Measurements from ENCODE around the gene GRM1. TPM values are rescaled to one million over a fixed set of nuclear protein-coding genes. Genes with fewer than 3 reads are reported as not detected.

GRM1 gene
- total and polyA plus RNA-seq, 2 of the 4 experiments (the other 2 are of a cell fraction), result not detected

DNA sequence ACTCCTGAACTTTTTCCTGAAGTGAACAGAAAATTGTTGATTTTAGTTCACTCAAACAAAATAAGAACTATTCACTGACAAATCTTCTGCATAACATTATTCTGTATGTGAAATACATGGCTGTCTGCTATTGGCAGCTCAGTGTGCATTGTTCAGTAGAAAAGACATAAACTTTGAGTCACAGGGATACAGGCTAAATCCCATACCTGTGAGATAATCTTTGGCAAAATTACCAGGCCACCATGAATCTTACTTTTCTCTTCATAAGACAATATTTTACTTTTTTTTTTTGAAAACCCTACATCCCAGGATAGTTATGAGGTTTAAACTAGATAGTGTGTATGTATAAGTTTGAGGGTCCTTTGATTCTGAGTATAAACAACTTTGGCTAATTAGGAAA, 224.8 kb downstream of the GRM1 start:
- in situ Hi-C loops (cut with MboI; ENCODE audit: low sequenced_read_pairs) (no loop called here), intact Hi-C loops (cut with micrococcal nuclease) (no loop called here), dilution Hi-C loops (cut with HindIII; ENCODE audit: low sequenced_read_pairs, unreplicated experiment) (no loop called here)
- Histone ChIP-seq H3K27ac (ENCODE audit: insufficient read depth, low read length) (no peak overlapping the region), H4K8ac (ENCODE audit: low read depth in 2 of 2, low read length in 2 of 2) (no peak overlapping the region), H3K18ac (ENCODE audit: low read depth, low read length) (no peak overlapping the region), H2AFZ (replicated peaks; ENCODE audit: low read length, poor library complexity) (no peak overlapping the region), H3K27me3 (ENCODE audit: control insufficient read depth, insufficient read depth, low read length) (no peaks in the 10 kb centered on the region), H3K36me3 (ENCODE audit: control insufficient read depth, insufficient read depth, low read length) (no peaks in the 10 kb centered on the region), H3K4ac (ENCODE audit: low read depth, low read length) (no peak overlapping the region), H3K23ac (ENCODE audit: low read depth, low read length) (no peak overlapping the region), H2BK120ac (ENCODE audit: low read depth, low read length) (no peak overlapping the region), H3K9me3 (ENCODE audit: control insufficient read depth, insufficient read depth, low read length) (no peaks in the 10 kb centered on the region), H2AK9ac (replicated peaks; ENCODE audit: low read depth, low read length, poor library complexity) (no peak overlapping the region), H2BK20ac (ENCODE audit: low read depth, low read length) (no peak overlapping the region), H3K4me3 (ENCODE audit: insufficient read depth, low read depth, low read length) (no peak overlapping the region), H2BK5ac (ENCODE audit: low read depth, low read length, poor library complexity, severe bottlenecking) (no peak overlapping the region), H3K79me1 (ENCODE audit: low read depth in 1 of 2, low read length in 2 of 2) (no peaks in the 10 kb centered on the region), H4K91ac (ENCODE audit: insufficient read depth, low read depth, low read length) (no peak overlapping the region), H3K9ac (ENCODE audit: low read depth, low read length) (no peak overlapping the region), H2BK15ac (ENCODE audit: low read depth, low read length) (no peak overlapping the region), H3K14ac (replicated peaks; ENCODE audit: low read depth, low read length) (no peak overlapping the region), H3K56ac (ENCODE audit: extremely low read depth, insufficient read depth, low read length) (no peak overlapping the region), H4K20me1 (ENCODE audit: insufficient read depth, low read length) (no peaks in the 10 kb centered on the region), H3K4me1 (ENCODE audit: control insufficient read depth, insufficient read depth, low read length) (no peaks in the 10 kb centered on the region), H2AK5ac (ENCODE audit: low read depth, low read length) (no peak overlapping the region), H3K9me1 (ENCODE audit: insufficient read depth, low read length) (no peaks in the 10 kb centered on the region), H3K4me2 (ENCODE audit: low read depth, low read length) (no peak overlapping the region), H4K5ac (ENCODE audit: low read depth, low read length) (no peak overlapping the region)
- ChIA-PET CTCF (no interaction called here), POLR2A (ENCODE audit: unreplicated experiment) (no interaction called here)
- DNase-seq (no peak), ATAC-seq (ENCODE audit: low read depth) (no peak)
- no peak for TF ChIP-seq RFX5 (IDR thresholded peaks at IDR 0.05; ENCODE audit: low read depth, low read length)
- TF ChIP-seq RAD21 (IDR thresholded peaks at IDR 0.05; ENCODE audit: low read length), result no peak
- TF ChIP-seq CHD1 (IDR thresholded peaks at IDR 0.05; ENCODE audit: low read depth, low read length), result no peak
- TF ChIP-seq MXI1 (IDR thresholded peaks at IDR 0.05; ENCODE audit: borderline replicate concordance, low read depth, low read length), result no peak
- TF ChIP-seq, protein P1, sequence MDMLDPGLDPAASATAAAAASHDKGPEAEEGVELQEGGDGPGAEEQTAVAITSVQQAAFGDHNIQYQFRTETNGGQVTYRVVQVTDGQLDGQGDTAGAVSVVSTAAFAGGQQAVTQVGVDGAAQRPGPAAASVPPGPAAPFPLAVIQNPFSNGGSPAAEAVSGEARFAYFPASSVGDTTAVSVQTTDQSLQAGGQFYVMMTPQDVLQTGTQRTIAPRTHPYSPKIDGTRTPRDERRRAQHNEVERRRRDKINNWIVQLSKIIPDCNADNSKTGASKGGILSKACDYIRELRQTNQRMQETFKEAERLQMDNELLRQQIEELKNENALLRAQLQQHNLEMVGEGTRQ (IDR thresholded peaks at IDR 0.05; ENCODE audit: low read depth, low read length), result no peak
- no peak for TF ChIP-seq NFE2L2 (IDR thresholded peaks at IDR 0.05; ENCODE audit: low read depth, low read length)
- TF ChIP-seq, protein P2, sequence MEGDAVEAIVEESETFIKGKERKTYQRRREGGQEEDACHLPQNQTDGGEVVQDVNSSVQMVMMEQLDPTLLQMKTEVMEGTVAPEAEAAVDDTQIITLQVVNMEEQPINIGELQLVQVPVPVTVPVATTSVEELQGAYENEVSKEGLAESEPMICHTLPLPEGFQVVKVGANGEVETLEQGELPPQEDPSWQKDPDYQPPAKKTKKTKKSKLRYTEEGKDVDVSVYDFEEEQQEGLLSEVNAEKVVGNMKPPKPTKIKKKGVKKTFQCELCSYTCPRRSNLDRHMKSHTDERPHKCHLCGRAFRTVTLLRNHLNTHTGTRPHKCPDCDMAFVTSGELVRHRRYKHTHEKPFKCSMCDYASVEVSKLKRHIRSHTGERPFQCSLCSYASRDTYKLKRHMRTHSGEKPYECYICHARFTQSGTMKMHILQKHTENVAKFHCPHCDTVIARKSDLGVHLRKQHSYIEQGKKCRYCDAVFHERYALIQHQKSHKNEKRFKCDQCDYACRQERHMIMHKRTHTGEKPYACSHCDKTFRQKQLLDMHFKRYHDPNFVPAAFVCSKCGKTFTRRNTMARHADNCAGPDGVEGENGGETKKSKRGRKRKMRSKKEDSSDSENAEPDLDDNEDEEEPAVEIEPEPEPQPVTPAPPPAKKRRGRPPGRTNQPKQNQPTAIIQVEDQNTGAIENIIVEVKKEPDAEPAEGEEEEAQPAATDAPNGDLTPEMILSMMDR (conservative IDR thresholded peaks at IDR 0.05; ENCODE audit: low read depth, low read length), result no peak
- no peak for TF ChIP-seq POLR2A (IDR thresholded peaks at IDR 0.05; ENCODE audit: low read depth, low read length)
- TF ChIP-seq FOS (IDR thresholded peaks at IDR 0.05; ENCODE audit: low read depth, low read length), result no peak
- TF ChIP-seq, protein P3, sequence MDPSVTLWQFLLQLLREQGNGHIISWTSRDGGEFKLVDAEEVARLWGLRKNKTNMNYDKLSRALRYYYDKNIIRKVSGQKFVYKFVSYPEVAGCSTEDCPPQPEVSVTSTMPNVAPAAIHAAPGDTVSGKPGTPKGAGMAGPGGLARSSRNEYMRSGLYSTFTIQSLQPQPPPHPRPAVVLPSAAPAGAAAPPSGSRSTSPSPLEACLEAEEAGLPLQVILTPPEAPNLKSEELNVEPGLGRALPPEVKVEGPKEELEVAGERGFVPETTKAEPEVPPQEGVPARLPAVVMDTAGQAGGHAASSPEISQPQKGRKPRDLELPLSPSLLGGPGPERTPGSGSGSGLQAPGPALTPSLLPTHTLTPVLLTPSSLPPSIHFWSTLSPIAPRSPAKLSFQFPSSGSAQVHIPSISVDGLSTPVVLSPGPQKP (IDR thresholded peaks at IDR 0.05; ENCODE audit: borderline replicate concordance, low read depth, low read length), result no peak
- TF ChIP-seq BHLHE40 (IDR thresholded peaks at IDR 0.05; ENCODE audit: low read depth, low read length), result no peak
- no peak for TF ChIP-seq RCOR1 (IDR thresholded peaks at IDR 0.05; ENCODE audit: insufficient replicate concordance, low read length)
- TF ChIP-seq SMC3 (IDR thresholded peaks at IDR 0.05; ENCODE audit: low read depth, low read length), result no peak
- TF ChIP-seq MAFK (IDR thresholded peaks at IDR 0.05; ENCODE audit: low read depth, low read length), result no peak
- no peak for TF ChIP-seq CEBPB (IDR thresholded peaks at IDR 0.05; ENCODE audit: low read depth, low read length)
- no peak for TF ChIP-seq MAZ (IDR thresholded peaks at IDR 0.05; ENCODE audit: borderline replicate concordance, low read depth, low read length)
- no TSS peak for BruUV-seq (replicated peaks)

All from IMR-90 (cell line).